Astrocyte (in vitro differentiated cells and primary cell): ENCODE results near the gene MKNK1. TPM values are rescaled to one million over a fixed set of nuclear protein-coding genes. Genes with fewer than 3 reads are reported as not detected.

Experiments used
- DNase-seq: peaks from one replicate; pipeline ENCODE4 v3.0.0-alpha.2; 2010; ENCODE audit warnings: low read depth
- FAIRE-seq: peaks from 2 replicates; lab custom pipeline; 2011; peaks lifted over from hg19 to GRCh38; lab: Jason Lieb, UNC
- H2AFZ ChIP-seq: 2 replicates; pipeline ENCODE4 v1.6.0; 2012; ENCODE audit warnings: low read depth, low read length, inconsistent platforms
- H3K27ac ChIP-seq: 2 replicates; pipeline ENCODE4 v1.5.1; 2011; ENCODE audit warnings: low read depth, low read length, inconsistent platforms
- H3K27me3 ChIP-seq: 2 replicates; pipeline ENCODE4 v1.6.0; 2011; ENCODE audit warnings: low read length, inconsistent platforms; ENCODE audit not compliant: insufficient read depth
- H3K36me3 ChIP-seq: 2 replicates; pipeline ENCODE4 v1.5.1; 2011; ENCODE audit warnings: low read length, inconsistent platforms; ENCODE audit not compliant: insufficient read depth
- H3K4me1 ChIP-seq: 2 replicates; pipeline ENCODE4 v1.5.1; 2011; ENCODE audit warnings: low read length, inconsistent platforms; ENCODE audit not compliant: insufficient read depth
- H3K4me2 ChIP-seq: 2 replicates; pipeline ENCODE4 v1.6.0; 2012; ENCODE audit warnings: low read length, inconsistent platforms
- H3K4me3 ChIP-seq: 2 replicates; pipeline ENCODE4 v1.5.1; 2011; ENCODE audit warnings: low read depth, mild to moderate bottlenecking, low read length, inconsistent platforms; ENCODE audit not compliant: insufficient read depth
- H3K79me2 ChIP-seq: 2 replicates; pipeline ENCODE4 v1.6.0; 2012; ENCODE audit warnings: mild to moderate bottlenecking, low read length, inconsistent platforms; ENCODE audit not compliant: insufficient read depth
- H3K9ac ChIP-seq: 2 replicates; pipeline ENCODE4 v1.6.0; 2012; ENCODE audit warnings: mild to moderate bottlenecking, low read length, inconsistent platforms
- H3K9me3 ChIP-seq: 2 replicates; pipeline ENCODE4 v1.5.1; 2012; ENCODE audit warnings: low read depth, mild to moderate bottlenecking, low read length, inconsistent platforms; ENCODE audit not compliant: insufficient read depth
- H4K20me1 ChIP-seq: 2 replicates; pipeline ENCODE4 v1.6.0; 2012; ENCODE audit warnings: low read length, inconsistent platforms; ENCODE audit not compliant: insufficient read depth
- H3K27ac Mint-ChIP-seq: one replicate; pipeline ENCODE4 v1.8.0; 2021; ENCODE audit warnings: mild to moderate bottlenecking, mixed read lengths; ENCODE audit not compliant: unreplicated experiment
- H3K27me3 Mint-ChIP-seq: one replicate; pipeline ENCODE4 v1.8.0; 2021; ENCODE audit warnings: low read depth, mixed read lengths; ENCODE audit not compliant: unreplicated experiment
- H3K36me3 Mint-ChIP-seq: one replicate; pipeline ENCODE4 v1.8.0; 2021; ENCODE audit warnings: low read depth, mixed read lengths; ENCODE audit not compliant: unreplicated experiment
- H3K4me1 Mint-ChIP-seq: one replicate; pipeline ENCODE4 v1.8.0; 2021; ENCODE audit warnings: low read depth, mixed read lengths; ENCODE audit not compliant: unreplicated experiment
- H3K4me3 Mint-ChIP-seq: one replicate; pipeline ENCODE4 v1.8.0; 2021; ENCODE audit warnings: mild to moderate bottlenecking, moderate library complexity, mixed read lengths; ENCODE audit not compliant: unreplicated experiment
- H3K9me3 Mint-ChIP-seq: one replicate; pipeline ENCODE4 v1.8.0; 2021; ENCODE audit warnings: mild to moderate bottlenecking, mixed read lengths; ENCODE audit not compliant: unreplicated experiment
- EZH2 ChIP-seq: IDR thresholded peaks from 2 replicates; pipeline ENCODE4 v1.6.1; 2012; ENCODE audit warnings: mild to moderate bottlenecking, low read length, inconsistent platforms; ENCODE audit not compliant: insufficient read depth
- total RNA-seq: library from RNA; stranded (reverse); gene quantifications from 2 replicates; pipeline ENCODE4 v1.2.1, GENCODE V29; 2021
- TF ChIP-seq, protein P1 (sequence below): IDR thresholded peaks from 2 replicates; pipeline ENCODE4 v1.5.1; 2011; ENCODE audit warnings: low read depth, mild to moderate bottlenecking, inconsistent platforms, low read length, moderate library complexity; ENCODE audit not compliant: insufficient read depth

MKNK1 gene
- total RNA-seq, 1 donor from 2014 or later: 26.9 TPM

GRCh38 chr1:46649764-46650163 lies 45.7 kb upstream of the MKNK1 start:
- Histone ChIP-seq H3K36me3 (peaks cover 11% of the 10 kb centered on the region), H3K27ac (no peak overlapping the region), H2AFZ (no peak overlapping the region), H3K9ac (no peak overlapping the region), H3K9me3 (no peaks in the 10 kb centered on the region), H3K4me3 (no peak overlapping the region), H4K20me1 (no peaks in the 10 kb centered on the region), H3K79me2 (no peaks in the 10 kb centered on the region), H3K4me1 (no peaks in the 10 kb centered on the region), H3K27me3 (no peaks in the 10 kb centered on the region), H3K4me2 (no peak overlapping the region)
- Mint-ChIP-seq H3K4me3 (no peak overlapping the region), H3K36me3 (peaks cover 28% of the 10 kb centered on the region), H3K27me3 (no peaks in the 10 kb centered on the region), H3K9me3 (peaks cover 5% of the 10 kb centered on the region), H3K27ac (no peak overlapping the region), H3K4me1 (peaks cover 14% of the 10 kb centered on the region)
- DNase-seq: no peak
- no peak for FAIRE-seq
- TF ChIP-seq EZH2: no peak
- TF ChIP-seq, protein P1, sequence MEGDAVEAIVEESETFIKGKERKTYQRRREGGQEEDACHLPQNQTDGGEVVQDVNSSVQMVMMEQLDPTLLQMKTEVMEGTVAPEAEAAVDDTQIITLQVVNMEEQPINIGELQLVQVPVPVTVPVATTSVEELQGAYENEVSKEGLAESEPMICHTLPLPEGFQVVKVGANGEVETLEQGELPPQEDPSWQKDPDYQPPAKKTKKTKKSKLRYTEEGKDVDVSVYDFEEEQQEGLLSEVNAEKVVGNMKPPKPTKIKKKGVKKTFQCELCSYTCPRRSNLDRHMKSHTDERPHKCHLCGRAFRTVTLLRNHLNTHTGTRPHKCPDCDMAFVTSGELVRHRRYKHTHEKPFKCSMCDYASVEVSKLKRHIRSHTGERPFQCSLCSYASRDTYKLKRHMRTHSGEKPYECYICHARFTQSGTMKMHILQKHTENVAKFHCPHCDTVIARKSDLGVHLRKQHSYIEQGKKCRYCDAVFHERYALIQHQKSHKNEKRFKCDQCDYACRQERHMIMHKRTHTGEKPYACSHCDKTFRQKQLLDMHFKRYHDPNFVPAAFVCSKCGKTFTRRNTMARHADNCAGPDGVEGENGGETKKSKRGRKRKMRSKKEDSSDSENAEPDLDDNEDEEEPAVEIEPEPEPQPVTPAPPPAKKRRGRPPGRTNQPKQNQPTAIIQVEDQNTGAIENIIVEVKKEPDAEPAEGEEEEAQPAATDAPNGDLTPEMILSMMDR: no peak

DNA sequence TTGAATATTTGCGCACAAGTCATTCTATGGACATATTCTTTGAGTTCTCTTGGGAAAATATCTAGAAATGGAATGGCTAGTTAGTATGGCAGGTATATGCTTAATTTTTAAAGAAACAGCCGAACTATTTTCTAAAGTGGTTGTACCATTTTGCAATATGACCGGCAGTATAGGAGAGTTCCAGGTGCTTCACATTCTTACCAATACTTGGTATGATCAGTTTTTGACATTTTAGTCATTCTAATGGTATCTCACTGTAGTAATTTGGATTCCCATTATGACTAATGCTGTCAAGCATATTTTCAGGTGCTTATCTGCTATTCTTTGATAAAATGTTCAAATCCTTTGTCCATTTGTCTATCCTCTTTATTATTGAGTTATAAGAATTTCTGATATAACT lies 43.5 kb upstream of the MKNK1 start:
- Histone ChIP-seq H3K4me3 (no peak overlapping the region), H3K4me1 (peaks cover 8% of the 10 kb centered on the region), H3K27ac (no peak overlapping the region), H3K79me2 (no peaks in the 10 kb centered on the region), H3K9me3 (no peaks in the 10 kb centered on the region), H3K4me2 (no peak overlapping the region), H2AFZ (no peak overlapping the region), H3K36me3 (peaks cover 11% of the 10 kb centered on the region), H3K9ac (no peak overlapping the region), H4K20me1 (no peaks in the 10 kb centered on the region), H3K27me3 (no peaks in the 10 kb centered on the region)
- H3K4me3 Mint-ChIP-seq: no peak overlapping the region
- FAIRE-seq (no peak), DNase-seq (no peak)
- no peak overlapping the region for H3K27ac Mint-ChIP-seq
- H3K27me3 Mint-ChIP-seq: no peaks in the 10 kb centered on the region
- no peak for TF ChIP-seq EZH2
- TF ChIP-seq, protein P1: no peak
- peaks cover 14% of the 10 kb centered on the region for H3K4me1 Mint-ChIP-seq
- H3K36me3 Mint-ChIP-seq: peaks cover 24% of the 10 kb centered on the region
- peaks cover 5% of the 10 kb centered on the region for H3K9me3 Mint-ChIP-seq

GRCh38 chr1:46646844-46647243 lies 42.8 kb upstream of the MKNK1 start:
- DNase-seq (peak; percentile 86), FAIRE-seq (no peak)
- Histone ChIP-seq H3K4me1 (peaks cover 8% of the 10 kb centered on the region), H3K27me3 (no peaks in the 10 kb centered on the region), H3K9ac (no peak overlapping the region), H3K27ac (no peak overlapping the region), H3K9me3 (no peaks in the 10 kb centered on the region), H3K79me2 (no peaks in the 10 kb centered on the region), H2AFZ (no peak overlapping the region), H3K4me3 (no peak overlapping the region), H3K36me3 (peaks cover 7% of the 10 kb centered on the region), H4K20me1 (no peaks in the 10 kb centered on the region), H3K4me2 (no peak overlapping the region)
- H3K4me3 Mint-ChIP-seq: no peak overlapping the region
- H3K27me3 Mint-ChIP-seq: no peaks in the 10 kb centered on the region
- peaks cover 24% of the 10 kb centered on the region for H3K36me3 Mint-ChIP-seq
- H3K9me3 Mint-ChIP-seq: peaks cover 5% of the 10 kb centered on the region
- peaks cover 14% of the 10 kb centered on the region for H3K4me1 Mint-ChIP-seq
- no peak overlapping the region for H3K27ac Mint-ChIP-seq
- TF ChIP-seq EZH2: no peak
- TF ChIP-seq, protein P1: no peak
